GM21619 (cell line): ENCODE measurements around the gene HEPACAM.

Experiments
- ATAC-seq: cut with Tn5 transposase; IDR thresholded peaks from one replicate; pipeline ENCODE4 v1.9.1; 2021; ENCODE audit not compliant: unreplicated experiment

The HEPACAM gene

GRCh38 chr11:124943741-124944140 lies 7.9 kb upstream of the HEPACAM start:
- ATAC-seq, result no peak

GRCh38 chr11:124943254-124943616 lies 7.4 kb upstream of the HEPACAM start:
- no peak for ATAC-seq

GRCh38 chr11:124942466-124943253 lies 6.8 kb upstream of the HEPACAM start:
- ATAC-seq, result no peak

GRCh38 chr11:124941703-124942102 lies 5.9 kb upstream of the HEPACAM start:
- peak; percentile 60 for ATAC-seq

GRCh38 chr11:124938970-124939369 lies 3.1 kb upstream of the HEPACAM start:
- ATAC-seq, result no peak

- no peak for ATAC-seq
Observed at GRCh38 chr11:124938206-124938765, 2.4 kb upstream of the HEPACAM start.

GRCh38 chr11:124937336-124937935 lies 1.6 kb upstream of the HEPACAM start:
- ATAC-seq, result no peak

GRCh38 chr11:124934862-124935547 lies 842 bp downstream of the HEPACAM start:
- no peak for ATAC-seq

GRCh38 chr11:124930799-124931198 lies 5.0 kb downstream of the HEPACAM start:
- peak; percentile 92 for ATAC-seq

GRCh38 chr11:124928942-124929665 lies 6.7 kb downstream of the HEPACAM start:
- ATAC-seq, result no peak

- no peak for ATAC-seq
Observed at GRCh38 chr11:124923296-124923695, 12.6 kb downstream of the HEPACAM start.

GRCh38 chr11:124922831-124923230 lies 13.0 kb downstream of the HEPACAM start:
- no peak for ATAC-seq

- ATAC-seq, result peak; percentile 53
Observed at GRCh38 chr11:124920870-124921609, 14.8 kb downstream of the HEPACAM start.

GRCh38 chr11:124920356-124920755 lies 15.5 kb downstream of the HEPACAM start:
- no peak for ATAC-seq

GRCh38 chr11:124919898-124920297 lies 15.9 kb downstream of the HEPACAM start:
- no peak for ATAC-seq

GRCh38 chr11:124918950-124919349 lies 16.9 kb downstream of the HEPACAM start, which contains the start of gene HEPN1:
Gene HEPN1, plus strand, starts transcription at chr11:124919250.
- no peak for ATAC-seq

GRCh38 chr11:124917115-124917637 lies 18.7 kb downstream of the HEPACAM start:
- no peak for ATAC-seq

GRCh38 chr11:124916370-124916710 lies 19.5 kb downstream of the HEPACAM start:
- ATAC-seq, result no peak

GRCh38 chr11:124915541-124916369 lies 20.1 kb downstream of the HEPACAM start:
- ATAC-seq, result no peak
